ENCODE results near the gene FBXL12.

DNA sequence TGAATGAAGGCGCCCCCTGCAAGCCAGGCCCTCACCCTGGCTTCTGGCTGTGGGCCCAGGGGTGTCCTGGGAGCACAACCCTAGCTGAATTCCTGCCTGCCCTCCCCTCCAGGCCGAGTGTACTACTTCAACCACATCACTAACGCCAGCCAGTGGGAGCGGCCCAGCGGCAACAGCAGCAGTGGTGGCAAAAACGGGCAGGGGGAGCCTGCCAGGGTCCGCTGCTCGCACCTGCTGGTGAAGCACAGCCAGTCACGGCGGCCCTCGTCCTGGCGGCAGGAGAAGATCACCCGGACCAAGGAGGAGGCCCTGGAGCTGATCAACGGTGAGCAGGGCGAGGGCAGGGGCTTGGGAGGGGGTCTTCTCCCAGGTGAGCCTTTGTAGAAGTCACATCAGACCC lies 19.4 kb upstream of the FBXL12 start:
- no peak for TF ChIP-seq POLR2A (IDR thresholded peaks at IDR 0.05)
- TF ChIP-seq, protein P1, sequence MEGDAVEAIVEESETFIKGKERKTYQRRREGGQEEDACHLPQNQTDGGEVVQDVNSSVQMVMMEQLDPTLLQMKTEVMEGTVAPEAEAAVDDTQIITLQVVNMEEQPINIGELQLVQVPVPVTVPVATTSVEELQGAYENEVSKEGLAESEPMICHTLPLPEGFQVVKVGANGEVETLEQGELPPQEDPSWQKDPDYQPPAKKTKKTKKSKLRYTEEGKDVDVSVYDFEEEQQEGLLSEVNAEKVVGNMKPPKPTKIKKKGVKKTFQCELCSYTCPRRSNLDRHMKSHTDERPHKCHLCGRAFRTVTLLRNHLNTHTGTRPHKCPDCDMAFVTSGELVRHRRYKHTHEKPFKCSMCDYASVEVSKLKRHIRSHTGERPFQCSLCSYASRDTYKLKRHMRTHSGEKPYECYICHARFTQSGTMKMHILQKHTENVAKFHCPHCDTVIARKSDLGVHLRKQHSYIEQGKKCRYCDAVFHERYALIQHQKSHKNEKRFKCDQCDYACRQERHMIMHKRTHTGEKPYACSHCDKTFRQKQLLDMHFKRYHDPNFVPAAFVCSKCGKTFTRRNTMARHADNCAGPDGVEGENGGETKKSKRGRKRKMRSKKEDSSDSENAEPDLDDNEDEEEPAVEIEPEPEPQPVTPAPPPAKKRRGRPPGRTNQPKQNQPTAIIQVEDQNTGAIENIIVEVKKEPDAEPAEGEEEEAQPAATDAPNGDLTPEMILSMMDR (IDR thresholded peaks at IDR 0.05) = no peak

Data from Peyer's patch (tissue), 4 donors.